Measurements from ENCODE around the gene PRSS2. TPM values are rescaled to one million over a fixed set of nuclear protein-coding genes. Genes with fewer than 3 reads are reported as not detected.

Gene PRSS2
- total RNA-seq, 4 donors from 2014 or later = 2.5 to 78.0 (median 12.0) TPM

GRCh38 chr7:142797391-142798377 lies 26.9 kb downstream of the PRSS2 start:
- DNase-seq (ENCODE audit: low spot score in 2 of 2) = no peak
- H3K4me1 ChIP-seq = peaks cover 0 to 23% (median 8%) of the 10 kb centered on the region in 4 donors
- 6 to 7% methylated on average over 22 to 33 of the region's 33 CpGs for WGBS, 2 donors
- H3K27me3 ChIP-seq = peaks cover 0 to 63% of the 10 kb centered on the region in 2 donors
- peak overlapping the region in 3 of 4 donors; percentile 28 to 82 (median 56) for H3K27ac ChIP-seq
- H3K36me3 ChIP-seq = no peaks in the 10 kb centered on the region
- H3K4me3 ChIP-seq = peak overlapping the region; percentile 3 to 60 (median 35)
- no peaks in the 10 kb centered on the region for H3K9me3 ChIP-seq
- TF ChIP-seq CTCF (IDR thresholded peaks at IDR 0.05) = no peak
- no peak for TF ChIP-seq POLR2A (IDR thresholded peaks at IDR 0.05)
- no peak for TF ChIP-seq EP300 (IDR thresholded peaks at IDR 0.05)

GRCh38 chr7:142798451-142799436 lies 28.0 kb downstream of the PRSS2 start:
- no peak for TF ChIP-seq CTCF (IDR thresholded peaks at IDR 0.05)
- TF ChIP-seq EP300 (IDR thresholded peaks at IDR 0.05) = no peak
- no peak for TF ChIP-seq POLR2A (IDR thresholded peaks at IDR 0.05)
- Histone ChIP-seq H3K36me3 (no peaks in the 10 kb centered on the region), H3K4me1 (peaks cover 0 to 23% (median 8%) of the 10 kb centered on the region in 4 donors), H3K27ac (peak overlapping the region in 1 of 4 donors; percentile 82), H3K27me3 (peaks cover 0 to 63% of the 10 kb centered on the region in 2 donors), H3K9me3 (no peaks in the 10 kb centered on the region), H3K4me3 (peak overlapping the region in 1 of 4 donors; percentile 60)
- WGBS, 2 donors = 83% methylated on average over 11 of the region's 11 CpGs
- DNase-seq (ENCODE audit: low spot score in 2 of 2) = no peak

GRCh38 chr7:142799437-142799835 lies 28.7 kb downstream of the PRSS2 start:
- H3K9me3 ChIP-seq = no peaks in the 10 kb centered on the region
- peak overlapping the region in 1 of 4 donors; percentile 60 for H3K4me3 ChIP-seq
- WGBS, 2 donors = 61 to 63% methylated on average over 3 of the region's 3 CpGs
- H3K27ac ChIP-seq = peak overlapping the region in 1 of 4 donors; percentile 82
- TF ChIP-seq POLR2A (IDR thresholded peaks at IDR 0.05) (no peak), EP300 (IDR thresholded peaks at IDR 0.05) (no peak), CTCF (IDR thresholded peaks at IDR 0.05) (no peak)
- no peak for DNase-seq (ENCODE audit: low spot score in 2 of 2)
- no peaks in the 10 kb centered on the region for H3K36me3 ChIP-seq
- peaks cover 0 to 23% (median 8%) of the 10 kb centered on the region in 4 donors for H3K4me1 ChIP-seq
- H3K27me3 ChIP-seq = peaks cover 0 to 56% of the 10 kb centered on the region in 2 donors

GRCh38 chr7:142800088-142800487 lies 29.3 kb downstream of the PRSS2 start:
- 78 to 90% methylated on average over 1 of the region's 1 CpG for WGBS, 2 donors
- Histone ChIP-seq H3K27me3 (peaks cover 0 to 51% of the 10 kb centered on the region in 2 donors), H3K4me3 (peak overlapping the region in 1 of 4 donors; percentile 60), H3K9me3 (no peaks in the 10 kb centered on the region), H3K4me1 (peaks cover 0 to 23% (median 6%) of the 10 kb centered on the region in 4 donors), H3K36me3 (no peaks in the 10 kb centered on the region), H3K27ac (peak overlapping the region in 1 of 4 donors; percentile 82)
- TF ChIP-seq CTCF (IDR thresholded peaks at IDR 0.05) = no peak
- TF ChIP-seq EP300 (IDR thresholded peaks at IDR 0.05) = no peak
- no peak for TF ChIP-seq POLR2A (IDR thresholded peaks at IDR 0.05)
- DNase-seq (ENCODE audit: low spot score in 2 of 2) = no peak

Measured in tibial nerve (tissue), 4 donors.